ENCODE results near the gene C11orf52.

DNA sequence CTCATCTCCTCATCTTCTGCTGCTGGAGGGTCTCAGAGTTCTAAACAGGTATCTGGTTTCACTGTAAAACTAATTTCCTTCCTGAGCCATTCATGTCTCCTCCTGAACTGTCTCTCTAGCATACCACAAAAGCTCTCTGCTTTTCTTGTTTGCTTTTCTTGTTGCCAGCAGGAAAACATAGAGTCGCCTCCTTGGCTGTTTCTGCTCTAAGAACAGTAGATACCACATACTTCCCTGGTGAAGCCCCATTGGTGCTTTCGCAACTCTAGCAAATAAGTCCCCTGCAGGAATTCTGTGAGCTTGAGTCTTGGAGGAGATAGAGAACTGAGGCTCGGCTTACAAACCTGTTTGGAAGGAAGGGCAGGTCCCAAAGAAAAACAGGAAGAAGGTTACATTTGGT, 25.4 kb downstream of the C11orf52 start:
- TF ChIP-seq EZH2 (IDR thresholded peaks at IDR 0.05; ENCODE audit: borderline replicate concordance, low read length) = no peak
- TF ChIP-seq, protein P1, sequence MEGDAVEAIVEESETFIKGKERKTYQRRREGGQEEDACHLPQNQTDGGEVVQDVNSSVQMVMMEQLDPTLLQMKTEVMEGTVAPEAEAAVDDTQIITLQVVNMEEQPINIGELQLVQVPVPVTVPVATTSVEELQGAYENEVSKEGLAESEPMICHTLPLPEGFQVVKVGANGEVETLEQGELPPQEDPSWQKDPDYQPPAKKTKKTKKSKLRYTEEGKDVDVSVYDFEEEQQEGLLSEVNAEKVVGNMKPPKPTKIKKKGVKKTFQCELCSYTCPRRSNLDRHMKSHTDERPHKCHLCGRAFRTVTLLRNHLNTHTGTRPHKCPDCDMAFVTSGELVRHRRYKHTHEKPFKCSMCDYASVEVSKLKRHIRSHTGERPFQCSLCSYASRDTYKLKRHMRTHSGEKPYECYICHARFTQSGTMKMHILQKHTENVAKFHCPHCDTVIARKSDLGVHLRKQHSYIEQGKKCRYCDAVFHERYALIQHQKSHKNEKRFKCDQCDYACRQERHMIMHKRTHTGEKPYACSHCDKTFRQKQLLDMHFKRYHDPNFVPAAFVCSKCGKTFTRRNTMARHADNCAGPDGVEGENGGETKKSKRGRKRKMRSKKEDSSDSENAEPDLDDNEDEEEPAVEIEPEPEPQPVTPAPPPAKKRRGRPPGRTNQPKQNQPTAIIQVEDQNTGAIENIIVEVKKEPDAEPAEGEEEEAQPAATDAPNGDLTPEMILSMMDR (conservative IDR thresholded peaks at IDR 0.05 in 1 of 2, IDR thresholded peaks at IDR 0.05 in 1 of 2; ENCODE audit: extremely low read depth in 1 of 2, insufficient read depth in 1 of 2, low read depth in 1 of 2, low read length in 2 of 2) = no peak

Data from mammary epithelial cell (primary cell).